WTC11 (cell line): Measurements from ENCODE around the gene KBTBD13.

ENCODE experiments used
- CTCF ChIP-seq: fragments of 200-600 bp; IDR thresholded peaks from 2 replicates; pipeline ENCODE4 v1.8.0; 2022; ENCODE audit warnings: antibody characterized with exemption
- IRF2 ChIP-seq: sonication (generic); formaldehyde crosslinking; IDR thresholded peaks from 2 replicates; pipeline ENCODE4 v1.8.0; 2022; ENCODE audit warnings: low read depth, missing genetic modification reagents, borderline replicate concordance
- KAT7 ChIP-seq: sonication (generic); formaldehyde crosslinking; IDR thresholded peaks from 2 replicates; pipeline ENCODE4 v1.8.1; 2023; ENCODE audit warnings: missing genetic modification reagents, mild to moderate bottlenecking, borderline replicate concordance
- SMAD4 ChIP-seq: sonication (generic); formaldehyde crosslinking; IDR thresholded peaks from 2 replicates; pipeline ENCODE4 v1.8.0; 2022; ENCODE audit warnings: mild to moderate bottlenecking, missing genetic modification reagents
- TCF7 ChIP-seq: sonication (generic); formaldehyde crosslinking; IDR thresholded peaks from 2 replicates; pipeline ENCODE4 v1.8.0; 2022; ENCODE audit warnings: mild to moderate bottlenecking, low read depth, missing genetic modification reagents, moderate library complexity
- USF2 ChIP-seq: sonication (generic); formaldehyde crosslinking; IDR thresholded peaks from 2 replicates; pipeline ENCODE4 v1.8.1; 2023; ENCODE audit warnings: mild to moderate bottlenecking, missing genetic modification reagents, moderate library complexity
- ZNF423 ChIP-seq: fragments of 250-450 bp; sonication (Bioruptor Pico); IDR thresholded peaks from 2 replicates; pipeline ENCODE4 v2.1.2; 2022; ENCODE audit warnings: mild to moderate bottlenecking, moderate library complexity
- ZSCAN18 ChIP-seq: fragments of 250-450 bp; sonication (Bioruptor Pico); IDR thresholded peaks from 2 replicates; pipeline ENCODE4 v2.1.2; 2022; ENCODE audit warnings: mild to moderate bottlenecking, moderate library complexity
- TF ChIP-seq, protein P1 (sequence below): sonication (generic); formaldehyde crosslinking; IDR thresholded peaks from 2 replicates; pipeline ENCODE4 v1.8.1; 2023; ENCODE audit warnings: mild to moderate bottlenecking, moderate library complexity, missing genetic modification reagents
- TF ChIP-seq, protein P2 (sequence below): sonication (generic); formaldehyde crosslinking; IDR thresholded peaks from 2 replicates; pipeline ENCODE4 v1.8.1; 2022; ENCODE audit warnings: low read depth, missing genetic modification reagents, borderline replicate concordance

DNA sequence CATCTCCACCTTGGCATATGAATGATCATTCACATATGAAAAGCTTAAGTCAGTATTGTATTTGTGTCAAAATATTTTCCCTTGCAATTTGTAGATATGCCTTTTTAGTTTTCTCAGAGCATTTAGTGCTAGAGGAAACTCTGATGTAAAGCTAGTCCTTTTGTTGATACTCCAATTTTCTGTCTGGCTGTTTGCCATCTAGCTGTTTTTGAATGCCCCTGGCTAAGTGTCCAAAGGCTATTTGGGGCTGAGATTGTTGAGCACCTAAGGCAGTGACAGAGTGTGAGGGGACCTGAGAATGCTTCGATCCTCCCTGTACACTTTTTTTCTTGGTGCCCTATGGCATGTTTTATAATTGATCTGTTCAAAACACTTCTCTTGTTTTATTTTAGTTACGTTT is 28.3 kb upstream of the KBTBD13 start:
- no peak for TF ChIP-seq CTCF
- no peak for TF ChIP-seq TCF7 (CRISPR knock-in tag)
- TF ChIP-seq, protein P1, sequence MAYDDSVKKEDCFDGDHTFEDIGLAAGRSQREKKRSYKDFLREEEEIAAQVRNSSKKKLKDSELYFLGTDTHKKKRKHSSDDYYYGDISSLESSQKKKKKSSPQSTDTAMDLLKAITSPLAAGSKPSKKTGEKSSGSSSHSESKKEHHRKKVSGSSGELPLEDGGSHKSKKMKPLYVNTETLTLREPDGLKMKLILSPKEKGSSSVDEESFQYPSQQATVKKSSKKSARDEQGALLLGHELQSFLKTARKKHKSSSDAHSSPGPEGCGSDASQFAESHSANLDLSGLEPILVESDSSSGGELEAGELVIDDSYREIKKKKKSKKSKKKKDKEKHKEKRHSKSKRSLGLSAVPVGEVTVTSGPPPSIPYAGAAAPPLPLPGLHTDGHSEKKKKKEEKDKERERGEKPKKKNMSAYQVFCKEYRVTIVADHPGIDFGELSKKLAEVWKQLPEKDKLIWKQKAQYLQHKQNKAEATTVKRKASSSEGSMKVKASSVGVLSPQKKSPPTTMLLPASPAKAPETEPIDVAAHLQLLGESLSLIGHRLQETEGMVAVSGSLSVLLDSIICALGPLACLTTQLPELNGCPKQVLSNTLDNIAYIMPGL (CRISPR knock-in tag): no peak
- TF ChIP-seq SMAD4 (CRISPR knock-in tag): no peak
- TF ChIP-seq IRF2 (CRISPR knock-in tag): no peak
- no peak for TF ChIP-seq KAT7
- TF ChIP-seq, protein P2, sequence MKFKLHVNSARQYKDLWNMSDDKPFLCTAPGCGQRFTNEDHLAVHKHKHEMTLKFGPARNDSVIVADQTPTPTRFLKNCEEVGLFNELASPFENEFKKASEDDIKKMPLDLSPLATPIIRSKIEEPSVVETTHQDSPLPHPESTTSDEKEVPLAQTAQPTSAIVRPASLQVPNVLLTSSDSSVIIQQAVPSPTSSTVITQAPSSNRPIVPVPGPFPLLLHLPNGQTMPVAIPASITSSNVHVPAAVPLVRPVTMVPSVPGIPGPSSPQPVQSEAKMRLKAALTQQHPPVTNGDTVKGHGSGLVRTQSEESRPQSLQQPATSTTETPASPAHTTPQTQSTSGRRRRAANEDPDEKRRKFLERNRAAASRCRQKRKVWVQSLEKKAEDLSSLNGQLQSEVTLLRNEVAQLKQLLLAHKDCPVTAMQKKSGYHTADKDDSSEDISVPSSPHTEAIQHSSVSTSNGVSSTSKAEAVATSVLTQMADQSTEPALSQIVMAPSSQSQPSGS (CRISPR knock-in tag): no peak
- no peak for TF ChIP-seq USF2
- TF ChIP-seq ZSCAN18 (CRISPR knock-in tag): no peak
- no peak for TF ChIP-seq ZNF423 (CRISPR knock-in tag)
